ENCODE data around the gene S100P. TPM values are rescaled to one million over a fixed set of nuclear protein-coding genes. Genes with fewer than 3 reads are reported as not detected.
"Not testable (repeated sequence)": the region's sequence is repeated elsewhere in the genome, so short reads cannot be mapped to it uniquely, and the experiment has no call there.

The S100P gene
- total RNA-seq, 4 donors from 2014 or later, result 1.5 to 3.3 TPM; not detected in 2

DNA sequence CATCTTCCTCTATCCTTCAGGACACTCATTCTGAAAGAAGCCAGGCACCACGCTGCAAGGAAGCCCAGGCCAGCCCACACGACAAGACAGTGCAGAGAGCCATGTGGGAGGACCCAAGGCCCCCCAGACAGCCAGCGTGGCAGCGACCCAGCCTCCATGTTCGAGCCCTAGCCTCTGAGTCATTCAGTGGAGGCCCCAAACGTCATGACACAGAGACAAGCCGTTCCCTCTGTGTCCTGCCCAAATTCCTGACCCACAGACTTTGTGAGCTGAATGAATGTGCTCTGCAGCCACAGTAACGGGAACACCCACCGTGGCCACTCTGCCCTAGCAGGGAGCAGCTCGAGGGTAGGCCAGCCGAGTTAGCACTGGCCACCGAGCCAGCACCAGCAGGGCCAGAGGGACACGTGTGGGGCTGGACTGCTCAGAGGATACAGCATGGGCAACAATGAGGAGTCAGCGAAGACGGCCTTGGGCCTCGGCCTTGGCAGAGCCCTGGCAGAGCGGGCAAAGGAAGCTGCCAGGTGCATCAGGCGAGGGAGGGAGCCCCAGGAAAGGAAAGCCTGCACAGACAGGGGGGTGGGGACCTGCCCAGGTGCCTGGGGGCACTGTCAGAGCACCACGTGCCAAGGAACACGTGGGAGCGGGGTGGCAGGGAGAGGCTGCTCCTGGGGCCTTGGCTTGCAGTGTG lies 30.9 kb downstream of the S100P start:
- no peak for DNase-seq
- H3K4me3 ChIP-seq, result no peak overlapping the region
- no peak overlapping the region for H3K27ac ChIP-seq
- H3K36me3 ChIP-seq, result no peaks in the 10 kb centered on the region
- TF ChIP-seq, protein P1, sequence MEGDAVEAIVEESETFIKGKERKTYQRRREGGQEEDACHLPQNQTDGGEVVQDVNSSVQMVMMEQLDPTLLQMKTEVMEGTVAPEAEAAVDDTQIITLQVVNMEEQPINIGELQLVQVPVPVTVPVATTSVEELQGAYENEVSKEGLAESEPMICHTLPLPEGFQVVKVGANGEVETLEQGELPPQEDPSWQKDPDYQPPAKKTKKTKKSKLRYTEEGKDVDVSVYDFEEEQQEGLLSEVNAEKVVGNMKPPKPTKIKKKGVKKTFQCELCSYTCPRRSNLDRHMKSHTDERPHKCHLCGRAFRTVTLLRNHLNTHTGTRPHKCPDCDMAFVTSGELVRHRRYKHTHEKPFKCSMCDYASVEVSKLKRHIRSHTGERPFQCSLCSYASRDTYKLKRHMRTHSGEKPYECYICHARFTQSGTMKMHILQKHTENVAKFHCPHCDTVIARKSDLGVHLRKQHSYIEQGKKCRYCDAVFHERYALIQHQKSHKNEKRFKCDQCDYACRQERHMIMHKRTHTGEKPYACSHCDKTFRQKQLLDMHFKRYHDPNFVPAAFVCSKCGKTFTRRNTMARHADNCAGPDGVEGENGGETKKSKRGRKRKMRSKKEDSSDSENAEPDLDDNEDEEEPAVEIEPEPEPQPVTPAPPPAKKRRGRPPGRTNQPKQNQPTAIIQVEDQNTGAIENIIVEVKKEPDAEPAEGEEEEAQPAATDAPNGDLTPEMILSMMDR (IDR thresholded peaks at IDR 0.05), result no peak
- TF ChIP-seq POLR2A (IDR thresholded peaks at IDR 0.05), result no peak
- peaks cover 0 to 6% (median 2%) of the 10 kb centered on the region in 4 donors for H3K4me1 ChIP-seq
- no peaks in the 10 kb centered on the region for H3K27me3 ChIP-seq
- H3K9me3 ChIP-seq, result no peaks in the 10 kb centered on the region

DNA sequence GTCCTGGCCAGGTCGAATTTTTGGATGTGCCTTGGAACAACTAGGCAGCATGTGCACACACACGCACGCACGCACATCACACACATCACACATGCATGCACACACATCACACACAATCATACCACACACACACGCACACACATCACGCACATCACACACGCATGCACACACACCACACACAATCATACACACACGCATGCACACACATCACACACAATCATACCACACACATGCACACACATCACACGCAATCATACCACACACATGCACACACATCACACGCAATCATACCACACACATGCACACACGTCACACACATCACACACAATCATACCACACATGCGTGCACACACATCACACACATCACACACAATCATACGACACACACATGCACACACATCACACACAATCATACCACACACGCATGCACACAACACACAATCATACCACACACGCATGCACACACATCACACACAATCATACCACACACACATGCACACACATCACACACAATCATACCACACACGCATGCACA lies 31.8 kb downstream of the S100P start:
- not testable (repeated sequence) for H3K4me1 ChIP-seq, H3K36me3 ChIP-seq, H3K27ac ChIP-seq, H3K27me3 ChIP-seq, H3K9me3 ChIP-seq, DNase-seq, H3K4me3 ChIP-seq

DNA sequence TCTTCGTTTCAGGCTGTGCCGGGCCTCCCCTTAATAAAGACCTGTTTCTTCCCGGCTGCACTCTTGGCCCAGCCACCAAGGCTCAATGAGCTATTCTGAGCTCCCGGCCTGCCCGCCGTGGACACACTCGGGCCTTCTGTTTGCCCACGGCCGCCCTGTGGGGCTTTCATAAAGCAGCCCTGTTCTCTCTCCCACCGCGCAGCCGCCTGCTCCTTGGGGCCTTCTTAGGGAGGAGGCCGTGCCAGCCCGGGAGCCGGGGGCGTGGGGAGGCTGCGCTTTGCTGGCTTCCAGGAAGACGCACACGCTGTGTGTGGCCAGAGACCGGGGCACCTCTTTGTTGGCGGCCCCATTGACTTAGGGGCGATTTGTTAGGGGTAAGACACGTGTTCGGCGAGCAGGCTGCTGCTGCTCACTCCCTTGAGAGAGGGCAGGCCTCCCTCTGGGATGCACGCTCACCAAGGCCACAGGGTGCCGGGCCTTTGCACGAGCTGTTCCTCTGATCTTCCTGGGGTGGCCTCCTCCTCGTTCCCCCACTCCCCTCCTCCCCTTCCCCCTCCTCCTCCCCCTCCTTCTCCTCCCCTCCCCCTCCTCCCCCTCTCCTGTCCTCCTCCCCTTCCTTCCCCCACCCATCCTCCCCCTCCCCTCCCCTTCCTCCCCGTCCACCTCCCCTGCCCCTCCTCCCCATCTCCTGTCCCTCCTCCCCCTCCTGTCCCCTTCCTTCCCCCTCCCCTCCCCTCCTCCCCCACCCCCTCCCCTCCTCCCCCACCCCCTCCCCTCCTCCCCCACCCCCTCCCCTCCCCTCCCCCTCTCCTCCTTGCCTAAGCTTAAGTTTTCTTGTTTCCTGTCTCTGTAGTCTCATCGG lies 33.6 kb downstream of the S100P start:
- no peaks in the 10 kb centered on the region for H3K36me3 ChIP-seq
- no peak for TF ChIP-seq POLR2A (IDR thresholded peaks at IDR 0.05)
- TF ChIP-seq, protein P1 (IDR thresholded peaks at IDR 0.05), result no peak
- DNase-seq, result no peak
- peaks cover 0 to under 1% (median 0%) of the 10 kb centered on the region in 4 donors for H3K4me1 ChIP-seq
- no peak overlapping the region for H3K4me3 ChIP-seq
- no peaks in the 10 kb centered on the region for H3K9me3 ChIP-seq
- H3K27ac ChIP-seq, result peak overlapping the region in 1 of 4 donors; percentile 27
- no peaks in the 10 kb centered on the region for H3K27me3 ChIP-seq

DNA sequence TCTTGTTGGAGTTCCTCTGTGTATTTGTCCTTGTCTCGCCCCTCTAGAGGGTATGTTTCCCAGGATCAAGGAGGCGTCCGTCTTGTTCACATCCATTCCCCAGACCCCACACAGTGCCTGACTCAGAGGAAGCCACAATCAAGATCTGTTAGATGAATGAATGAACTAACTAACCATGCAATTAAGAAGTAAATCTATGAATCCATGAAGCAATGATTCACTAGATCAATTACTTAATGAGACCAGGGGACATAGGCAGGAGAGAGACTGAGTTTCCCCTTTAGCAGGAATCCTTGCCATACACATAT lies 34.2 kb downstream of the S100P start:
- no peak overlapping the region for H3K27ac ChIP-seq
- H3K36me3 ChIP-seq, result no peaks in the 10 kb centered on the region
- TF ChIP-seq POLR2A (IDR thresholded peaks at IDR 0.05), result no peak
- TF ChIP-seq, protein P1 (IDR thresholded peaks at IDR 0.05), result no peak
- no peak overlapping the region for H3K4me3 ChIP-seq
- H3K9me3 ChIP-seq, result no peaks in the 10 kb centered on the region
- no peak for DNase-seq
- H3K27me3 ChIP-seq, result no peaks in the 10 kb centered on the region
- peaks cover 0 to 4% (median 1%) of the 10 kb centered on the region in 4 donors for H3K4me1 ChIP-seq

DNA sequence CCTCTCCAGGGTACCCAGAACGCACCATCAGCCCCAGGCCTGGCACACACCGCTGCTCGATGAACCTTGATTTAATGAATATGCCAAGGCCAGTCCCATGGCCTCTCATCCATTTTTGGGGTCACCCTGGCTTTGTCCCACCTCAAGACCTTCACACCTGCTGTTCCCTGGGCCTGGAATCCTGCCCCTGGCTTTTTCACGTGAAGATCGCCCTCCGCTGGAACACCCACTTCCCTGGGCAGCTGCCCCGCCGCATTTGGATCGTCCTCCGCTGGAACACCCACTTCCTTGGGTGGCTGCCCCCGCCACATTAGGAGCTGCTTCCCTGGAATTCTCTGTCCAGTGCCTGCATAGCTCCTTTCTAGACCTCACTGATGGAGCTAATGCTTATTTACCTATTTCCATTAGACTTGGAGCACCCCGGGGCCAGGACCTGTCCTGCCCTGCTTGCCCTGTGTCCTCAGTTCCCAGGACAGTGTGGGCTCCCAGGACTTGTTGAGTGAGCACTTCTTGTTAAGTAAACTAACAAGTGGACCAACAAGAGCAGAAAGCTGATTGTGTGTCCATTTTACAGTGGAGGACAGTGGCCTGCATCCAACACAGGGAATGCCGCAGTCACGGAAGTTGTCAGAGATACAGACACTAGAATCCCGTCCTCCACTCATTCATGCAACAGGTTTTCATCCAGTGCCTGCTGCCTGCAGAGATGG lies 34.8 kb downstream of the S100P start:
- TF ChIP-seq, protein P1 (IDR thresholded peaks at IDR 0.05), result no peak
- no peak for TF ChIP-seq POLR2A (IDR thresholded peaks at IDR 0.05)
- no peak for DNase-seq
- Histone ChIP-seq H3K9me3 (no peaks in the 10 kb centered on the region), H3K27me3 (no peaks in the 10 kb centered on the region), H3K4me3 (no peak overlapping the region), H3K27ac (no peak overlapping the region), H3K36me3 (no peaks in the 10 kb centered on the region), H3K4me1 (peaks cover 0 to 8% (median 2%) of the 10 kb centered on the region in 4 donors)
